OCI-LY1 (cell line): ENCODE results near the gene SAAL1.
"Not testable (repeated sequence)": the region's sequence is repeated elsewhere in the genome, so short reads cannot be mapped to it uniquely, and the experiment has no call there.

Experiments used
- H2AFZ ChIP-seq: fragments of 200-600 bp; sonication (generic), shearing (Covaris generic); 2 replicates; pipeline ENCODE4 v1.6.0; 2014; ENCODE audit warnings: antibody characterized with exemption, mild to moderate bottlenecking, low read length
- H3F3A ChIP-seq: fragments of 200-600 bp; sonication (generic), shearing (Covaris generic); 2 replicates; pipeline ENCODE4 v1.6.0; 2014; ENCODE audit warnings: mild to moderate bottlenecking, antibody characterized with exemption, low read length, moderate library complexity; ENCODE audit not compliant: insufficient read depth
- H3K27ac ChIP-seq: fragments of 200-600 bp; sonication (generic); 2 replicates; pipeline ENCODE4 v1.5.1; 2014; ENCODE audit warnings: low read length, mixed run types, mild to moderate bottlenecking, low read depth; ENCODE audit not compliant: poor library complexity, severe bottlenecking
- H3K27me3 ChIP-seq: fragments of 200-600 bp; sonication (generic); 2 replicates; pipeline ENCODE4 v1.6.0; 2014; ENCODE audit warnings: antibody characterized with exemption, mild to moderate bottlenecking, low read length, moderate library complexity; ENCODE audit not compliant: insufficient read depth
- H3K36me3 ChIP-seq: fragments of 200-600 bp; sonication (generic); 2 replicates; pipeline ENCODE4 v1.6.1; 2014; ENCODE audit warnings: mild to moderate bottlenecking, antibody characterized with exemption, low read length, moderate library complexity, mixed read lengths; ENCODE audit not compliant: insufficient read depth
- H3K4me1 ChIP-seq: fragments of 200-600 bp; sonication (generic); 2 replicates; pipeline ENCODE4 v1.5.1; 2014; ENCODE audit warnings: mild to moderate bottlenecking, low read length, moderate library complexity; ENCODE audit not compliant: insufficient read depth, severe bottlenecking
- H3K4me2 ChIP-seq: fragments of 200-600 bp; sonication (generic), shearing (Covaris generic); 2 replicates; pipeline ENCODE4 v1.6.1; 2014; ENCODE audit warnings: low read length
- H3K4me3 ChIP-seq: fragments of 200-600 bp; sonication (generic); 2 replicates; pipeline ENCODE4 v1.5.1; 2014; ENCODE audit warnings: low read length, low read depth, mild to moderate bottlenecking, mixed read lengths; ENCODE audit not compliant: poor library complexity, severe bottlenecking
- H3K79me2 ChIP-seq: fragments of 200-600 bp; shearing (Covaris generic); 2 replicates; pipeline ENCODE4 v1.6.1; 2016; ENCODE audit warnings: mixed run types, low read length, mixed read lengths; ENCODE audit not compliant: insufficient read depth
- H3K9ac ChIP-seq: fragments of 200-600 bp; sonication (generic), shearing (Covaris generic); 2 replicates; pipeline ENCODE4 v1.6.1; 2014; ENCODE audit warnings: mild to moderate bottlenecking, low read length, mixed read lengths
- H3K9me2 ChIP-seq: fragments of 200-600 bp; sonication (generic), shearing (Covaris generic); 2 replicates; pipeline ENCODE4 v1.6.1; 2014; ENCODE audit warnings: low read depth, mild to moderate bottlenecking, low read length, mixed read lengths
- H3K9me3 ChIP-seq: fragments of 200-600 bp; shearing (Covaris generic); 2 replicates; pipeline ENCODE4 v1.6.1; 2014; ENCODE audit warnings: low read length, mixed read lengths
- H4K20me1 ChIP-seq: fragments of 200-600 bp; sonication (generic), shearing (Covaris generic); 2 replicates; pipeline ENCODE4 v1.6.0; 2016; ENCODE audit warnings: mild to moderate bottlenecking, low read length; ENCODE audit not compliant: insufficient read depth
- CTCF ChIP-seq: fragments of 200-600 bp; sonication (generic), shearing (Covaris generic); IDR thresholded peaks from 2 replicates; pipeline ENCODE4 v1.5.1; 2017; ENCODE audit warnings: mild to moderate bottlenecking, antibody characterized with exemption, low read length, moderate library complexity, mixed read lengths
- EZH2 ChIP-seq: fragments of 200-600 bp; sonication (generic), shearing (Covaris generic); IDR thresholded peaks from 2 replicates; pipeline ENCODE4 v1.8.0; 2017; ENCODE audit warnings: borderline replicate concordance, mixed run types, mild to moderate bottlenecking, antibody characterized with exemption, low read length, moderate library complexity, mixed read lengths

The SAAL1 gene

GRCh38 chr11:18137186-18137800 lies 31.4 kb upstream of the SAAL1 start:
- H3K27me3 ChIP-seq: no peaks in the 10 kb centered on the region

DNA sequence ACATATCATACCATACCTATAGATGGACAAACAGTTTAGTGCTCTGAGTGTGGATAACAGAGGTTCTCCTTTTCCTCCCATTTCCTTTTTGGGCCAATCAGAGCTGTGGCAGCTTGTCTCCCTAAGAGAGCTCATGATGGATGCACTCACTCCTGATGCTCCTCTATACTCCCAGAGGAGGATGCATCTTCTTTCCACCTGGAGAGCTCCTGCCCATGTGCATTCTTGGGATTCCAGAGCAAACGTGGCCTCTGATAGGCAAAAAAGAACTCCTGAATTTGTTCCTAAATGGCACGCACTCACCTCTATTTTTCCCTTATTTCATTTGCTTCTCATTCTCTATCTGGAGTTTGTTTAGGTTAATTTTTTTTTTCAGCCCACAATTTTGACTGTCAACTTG lies 29.4 kb upstream of the SAAL1 start:
- H3K79me2 ChIP-seq: no peaks in the 10 kb centered on the region
- no peaks in the 10 kb centered on the region for H3K36me3 ChIP-seq
- H3K9me2 ChIP-seq: no peaks in the 10 kb centered on the region
- H2AFZ ChIP-seq: no peak overlapping the region
- no peaks in the 10 kb centered on the region for H3K4me1 ChIP-seq
- no peak overlapping the region for H3K4me3 ChIP-seq
- no peaks in the 10 kb centered on the region for H4K20me1 ChIP-seq
- no peaks in the 10 kb centered on the region for H3K9me3 ChIP-seq
- H3K4me2 ChIP-seq: no peak overlapping the region
- H3K27me3 ChIP-seq: no peaks in the 10 kb centered on the region
- no peak overlapping the region for H3K9ac ChIP-seq
- no peak overlapping the region for H3K27ac ChIP-seq
- TF ChIP-seq EZH2 (no peak), CTCF (no peak)
- H3F3A ChIP-seq: no peaks in the 10 kb centered on the region

More at GRCh38 chr11:18137186-18137800, 31.4 kb upstream of the SAAL1 start:
- Histone ChIP-seq H3K4me3 (no peak overlapping the region), H3K9me3 (no peaks in the 10 kb centered on the region), H3K9ac (no peak overlapping the region), H2AFZ (no peak overlapping the region), H3K79me2 (no peaks in the 10 kb centered on the region), H3K27ac (no peak overlapping the region), H3K9me2 (no peaks in the 10 kb centered on the region), H3K4me1 (no peaks in the 10 kb centered on the region), H3K4me2 (no peak overlapping the region), H3F3A (no peaks in the 10 kb centered on the region), H4K20me1 (no peaks in the 10 kb centered on the region), H3K36me3 (no peaks in the 10 kb centered on the region)
- TF ChIP-seq EZH2 (no peak), CTCF (no peak)

- Histone ChIP-seq H2AFZ (no peak within 1 kb of the TSS), H3K27ac (no peak within 1 kb of the TSS), H3K79me2 (no peaks in the 10 kb centered on the region), H3K9ac (no peak within 1 kb of the TSS), H3F3A (no peaks in the 10 kb centered on the region), H3K4me2 (no peak within 1 kb of the TSS), H3K4me1 (no peaks in the 10 kb centered on the region), H3K9me3 (no peaks in the 10 kb centered on the region), H3K4me3 (no peak within 1 kb of the TSS), H3K27me3 (no peaks in the 10 kb centered on the region), H3K9me2 (no peaks in the 10 kb centered on the region), H3K36me3 (no peaks in the 10 kb centered on the region; the same call in 1 of the 2 replicates), H4K20me1 (no peaks in the 10 kb centered on the region)
- TF ChIP-seq CTCF (no peak), EZH2 (no peak)
Observed at GRCh38 chr11:18132341-18132740, 26.5 kb upstream of the SAAL1 start, which contains the start of gene MRGPRX3. MRGPRX3 (plus strand) TSS chr11:18132571; CDS start chr11:18137203, 4,632 bp downstream.

DNA sequence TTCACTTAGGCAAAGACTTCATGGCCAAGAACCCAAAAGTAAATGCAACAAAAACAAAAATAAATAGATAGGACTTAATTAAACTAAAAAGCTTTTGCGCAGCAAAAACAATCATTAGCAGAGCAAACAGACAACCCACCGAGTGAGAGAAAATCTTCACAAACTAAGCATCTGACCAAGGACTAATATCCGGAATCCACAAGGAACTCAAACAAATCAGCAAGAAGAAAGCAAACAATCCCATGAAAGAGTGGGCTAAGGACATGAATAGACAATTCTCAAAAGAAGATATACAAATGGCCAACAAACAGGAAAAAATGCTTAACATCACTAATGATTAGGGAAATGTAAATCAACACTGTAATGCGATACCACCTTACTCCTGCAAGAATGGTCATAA lies 25.2 kb upstream of the SAAL1 start:
- not testable (repeated sequence) for H3K4me1 ChIP-seq, H2AFZ ChIP-seq, H3K9me3 ChIP-seq, H3K36me3 ChIP-seq, H3K27ac ChIP-seq, H3F3A ChIP-seq, H3K4me2 ChIP-seq, H4K20me1 ChIP-seq, H3K79me2 ChIP-seq, H3K27me3 ChIP-seq, H3K9ac ChIP-seq, H3K4me3 ChIP-seq, H3K9me2 ChIP-seq

GRCh38 chr11:18121331-18121828 lies 15.5 kb upstream of the SAAL1 start:
- H3K9me3 ChIP-seq, H3K36me3 ChIP-seq, H3K9me2 ChIP-seq, H3K4me3 ChIP-seq, H3K27ac ChIP-seq, H3K4me2 ChIP-seq, H3K9ac ChIP-seq, H4K20me1 ChIP-seq, H3K27me3 ChIP-seq, H3K79me2 ChIP-seq, H2AFZ ChIP-seq, H3F3A ChIP-seq, H3K4me1 ChIP-seq: not testable (repeated sequence)
